ENCODE results near the gene CNKSR3.

CNKSR3 gene

GRCh38 chr6:154448448-154449096 lies 61.9 kb downstream of the CNKSR3 start:
- peak; percentile 76 for DNase-seq

- peak; percentile 25 for DNase-seq
Measured at GRCh38 chr6:154447954-154448353, 62.5 kb downstream of the CNKSR3 start.

GRCh38 chr6:154446984-154447383 lies 63.5 kb downstream of the CNKSR3 start:
- no peak for DNase-seq

- no peak for DNase-seq
Measured at GRCh38 chr6:154445417-154445816, 65.1 kb downstream of the CNKSR3 start.

- no peak for DNase-seq
Measured at GRCh38 chr6:154441995-154442310, 68.5 kb downstream of the CNKSR3 start.

- no peak for DNase-seq
Measured at GRCh38 chr6:154440422-154441043, 70.0 kb downstream of the CNKSR3 start.

GRCh38 chr6:154440022-154440421 lies 70.5 kb downstream of the CNKSR3 start:
- no peak for DNase-seq

GRCh38 chr6:154438882-154439415 lies 71.5 kb downstream of the CNKSR3 start:
- no peak for DNase-seq

- DNase-seq = no peak
Measured at GRCh38 chr6:154435400-154435945, 75.0 kb downstream of the CNKSR3 start.

GRCh38 chr6:154434662-154435061 lies 75.8 kb downstream of the CNKSR3 start:
- DNase-seq = no peak

- peak; percentile 61 for DNase-seq
Measured at GRCh38 chr6:154433477-154434241, 76.8 kb downstream of the CNKSR3 start.

- DNase-seq = peak; percentile 39
Measured at GRCh38 chr6:154432533-154433476, 77.7 kb downstream of the CNKSR3 start.

- DNase-seq = no peak
Measured at GRCh38 chr6:154430481-154430919, 80.0 kb downstream of the CNKSR3 start.

GRCh38 chr6:154429711-154430110 lies 80.8 kb downstream of the CNKSR3 start:
- DNase-seq = no peak

GRCh38 chr6:154428897-154429296 lies 81.6 kb downstream of the CNKSR3 start:
- DNase-seq = peak; percentile 38

- DNase-seq = no peak
Measured at GRCh38 chr6:154427446-154427845, 83.0 kb downstream of the CNKSR3 start.

- DNase-seq = no peak
Measured at GRCh38 chr6:154426997-154427396, 83.5 kb downstream of the CNKSR3 start.

- DNase-seq = no peak
Measured at GRCh38 chr6:154425034-154425433, 85.5 kb downstream of the CNKSR3 start.

- DNase-seq = peak; percentile 61
Measured at GRCh38 chr6:154414021-154414813, 96.3 kb downstream of the CNKSR3 start.

- DNase-seq = no peak
Measured at GRCh38 chr6:154412106-154412820, 98.2 kb downstream of the CNKSR3 start.

All from fibroblast of skin of abdomen (primary cell).